Medulla oblongata (tissue), 1 donor: ENCODE results near the gene TTC38.
A peak's percentile ranks its signal among the peaks of the same experiment; 100 is the strongest.

Experiments
- DNase-seq: peaks from one replicate; pipeline ENCODE4 v3.0.0-alpha.2; 2015; ENCODE audit errors: extremely low spot score

Gene TTC38

GRCh38 chr22:46267431-46268279 is at the start of gene TTC38:
Gene TTC38, plus strand, starts transcription at chr22:46268008. Its CDS starts 32 bp downstream, at chr22:46268040.
- DNase-seq: peak; percentile 88

GRCh38 chr22:46219636-46220035 is 48.2 kb upstream of the TTC38 start:
- no peak for DNase-seq

DNA sequence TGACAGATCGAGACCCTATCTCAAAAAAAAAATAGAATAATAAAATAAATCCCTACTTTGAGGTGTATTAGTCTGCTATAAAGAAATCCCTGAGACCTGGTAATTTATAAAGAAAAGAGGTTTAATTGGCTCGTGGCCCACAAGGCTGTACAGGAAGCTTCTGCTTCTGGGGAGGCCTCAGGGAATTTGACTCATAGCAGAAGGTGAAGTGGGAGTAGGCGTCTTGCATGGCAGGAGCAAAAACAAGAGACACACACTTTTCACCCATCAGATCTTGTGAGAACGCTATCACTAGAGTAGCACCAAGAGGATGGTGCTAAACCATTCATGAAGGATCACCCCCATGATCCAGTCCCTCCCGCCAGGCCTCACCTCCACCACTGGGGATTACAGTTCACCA is 46.9 kb upstream of the TTC38 start:
- no peak for DNase-seq

DNA sequence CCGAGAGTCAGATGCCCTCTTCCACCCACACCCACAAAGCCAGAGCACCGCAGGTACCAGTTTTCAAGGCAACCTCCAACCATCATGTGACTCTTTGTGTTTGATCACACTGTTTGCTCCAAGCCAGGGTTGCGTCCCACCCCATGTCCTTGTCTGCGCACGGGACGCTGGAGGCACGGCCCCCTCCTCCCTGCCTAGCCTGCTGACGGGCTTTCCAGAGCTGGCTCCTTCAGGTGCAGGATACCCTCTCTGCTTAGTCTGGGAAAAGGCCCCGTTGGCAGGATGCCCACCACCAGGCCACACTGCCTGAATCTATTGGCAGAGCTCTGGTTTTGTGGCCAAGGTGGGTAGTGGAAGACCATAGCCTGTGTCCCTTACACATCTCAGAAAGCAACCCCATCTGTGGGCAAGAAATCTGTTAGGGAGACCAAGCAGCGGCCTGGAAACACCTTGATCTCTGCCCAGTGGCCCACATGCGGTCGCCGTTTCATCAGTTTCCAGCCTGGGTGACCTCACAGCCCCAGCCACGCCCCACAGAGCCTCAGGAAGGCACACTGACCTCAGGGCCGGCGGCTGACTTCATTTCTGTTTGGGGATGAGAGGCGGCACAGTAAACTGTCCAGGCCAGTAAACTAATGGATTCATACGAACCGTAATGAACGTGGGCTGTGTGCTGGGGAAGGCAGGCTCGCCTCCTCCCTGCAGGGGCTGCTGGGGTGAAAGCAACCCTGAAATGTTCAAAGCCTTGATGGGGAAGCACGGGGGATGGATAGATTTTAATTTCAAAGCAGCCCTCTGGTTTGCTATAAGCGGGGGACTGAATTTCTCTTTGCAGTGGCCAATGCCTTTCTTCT is 43.5 kb upstream of the TTC38 start:
- no peak for DNase-seq

- no peak for DNase-seq
Measured at GRCh38 chr22:46224898-46225290, 42.9 kb upstream of the TTC38 start.

DNA sequence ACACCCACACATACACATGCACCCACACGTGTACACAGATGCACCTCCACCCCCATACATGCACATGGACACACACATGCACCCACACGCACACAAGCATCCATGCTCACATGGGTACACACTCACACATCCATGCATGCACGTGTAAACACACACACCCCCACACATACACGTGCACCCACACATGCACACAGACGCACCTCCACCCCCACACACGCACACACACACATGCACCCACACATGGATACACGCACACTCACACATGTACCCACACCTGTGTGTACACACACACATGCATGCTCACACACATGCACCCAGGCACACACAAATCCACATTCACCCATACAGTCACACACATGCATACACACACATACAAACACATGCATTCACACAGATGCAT is 42.2 kb upstream of the TTC38 start:
- no peak for DNase-seq

DNA sequence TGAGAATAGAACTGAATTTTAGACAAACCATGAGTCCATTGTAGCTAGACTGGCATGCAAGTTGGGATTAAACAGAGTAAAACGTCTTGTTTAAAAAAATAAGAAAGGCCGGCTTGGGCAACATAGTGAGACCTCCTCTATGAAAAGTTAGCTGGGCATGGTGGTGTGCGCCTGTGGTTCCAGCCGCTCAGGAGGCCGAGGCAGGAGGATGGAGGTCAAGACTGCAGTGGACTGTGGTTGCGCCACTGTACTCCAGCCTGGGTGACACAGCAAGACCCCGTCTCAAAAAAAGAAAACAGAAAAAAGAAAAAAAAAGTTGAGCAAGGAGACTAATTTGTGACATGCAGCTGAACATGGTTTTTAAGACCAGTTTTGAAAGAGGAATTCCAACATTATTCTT is 41.2 kb upstream of the TTC38 start:
- DNase-seq: no peak

GRCh38 chr22:46229701-46230100 is 38.1 kb upstream of the TTC38 start:
- no peak for DNase-seq

GRCh38 chr22:46230262-46230901 is 37.4 kb upstream of the TTC38 start:
- no peak for DNase-seq

- peak; percentile 67 for DNase-seq
Measured at GRCh38 chr22:46233231-46233630, 34.6 kb upstream of the TTC38 start.

DNA sequence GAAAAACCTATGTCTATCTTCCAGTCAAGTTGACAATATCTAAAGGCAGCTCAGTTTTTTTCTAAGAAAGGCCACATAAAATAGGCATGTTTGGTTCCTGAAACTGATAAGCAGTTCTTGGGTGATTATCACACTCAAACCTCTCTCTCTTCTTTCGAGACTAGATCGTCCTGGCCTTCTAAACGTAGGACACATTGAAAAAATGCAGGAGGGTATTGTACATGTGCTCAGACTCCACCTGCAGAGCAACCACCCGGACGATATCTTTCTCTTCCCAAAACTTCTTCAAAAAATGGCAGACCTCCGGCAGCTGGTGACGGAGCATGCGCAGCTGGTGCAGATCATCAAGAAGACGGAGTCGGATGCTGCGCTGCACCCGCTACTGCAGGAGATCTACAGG is 32.8 kb upstream of the TTC38 start:
- no peak for DNase-seq

DNA sequence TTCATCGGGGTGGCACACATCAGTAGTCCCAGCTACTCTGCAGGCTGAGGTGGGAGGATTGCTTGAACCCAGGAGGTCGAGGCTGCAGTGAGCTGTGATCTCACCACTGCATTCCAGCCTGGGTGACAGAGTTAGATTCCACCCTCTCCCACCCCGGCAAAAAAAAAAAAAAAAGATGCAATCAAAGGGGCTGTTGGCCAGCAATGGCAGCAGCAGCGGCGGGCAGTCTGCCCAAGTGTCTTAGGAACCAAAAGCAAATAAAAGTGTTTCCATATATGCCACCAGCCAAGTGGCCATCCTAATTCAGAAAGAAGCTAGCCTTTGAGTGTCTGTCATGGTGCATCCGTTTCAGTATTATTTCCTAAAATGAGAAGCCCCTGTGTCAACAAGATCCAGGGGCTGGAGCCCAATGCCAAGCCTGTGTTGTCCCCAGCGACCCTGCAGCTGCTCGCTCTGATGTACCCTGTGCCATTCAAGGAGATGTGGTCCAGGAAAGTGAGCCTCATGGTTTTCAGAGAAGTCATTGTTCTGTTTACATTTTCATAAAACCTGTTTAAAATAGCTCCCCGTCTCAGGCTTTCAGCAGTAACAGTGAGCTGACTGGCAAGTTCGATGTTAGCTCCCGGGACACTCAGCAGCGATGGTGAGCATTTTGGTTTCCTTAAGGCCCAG is 30.2 kb upstream of the TTC38 start:
- DNase-seq: no peak

- peak; percentile 71 for DNase-seq
Measured at GRCh38 chr22:46238541-46238940, 29.3 kb upstream of the TTC38 start.

DNA sequence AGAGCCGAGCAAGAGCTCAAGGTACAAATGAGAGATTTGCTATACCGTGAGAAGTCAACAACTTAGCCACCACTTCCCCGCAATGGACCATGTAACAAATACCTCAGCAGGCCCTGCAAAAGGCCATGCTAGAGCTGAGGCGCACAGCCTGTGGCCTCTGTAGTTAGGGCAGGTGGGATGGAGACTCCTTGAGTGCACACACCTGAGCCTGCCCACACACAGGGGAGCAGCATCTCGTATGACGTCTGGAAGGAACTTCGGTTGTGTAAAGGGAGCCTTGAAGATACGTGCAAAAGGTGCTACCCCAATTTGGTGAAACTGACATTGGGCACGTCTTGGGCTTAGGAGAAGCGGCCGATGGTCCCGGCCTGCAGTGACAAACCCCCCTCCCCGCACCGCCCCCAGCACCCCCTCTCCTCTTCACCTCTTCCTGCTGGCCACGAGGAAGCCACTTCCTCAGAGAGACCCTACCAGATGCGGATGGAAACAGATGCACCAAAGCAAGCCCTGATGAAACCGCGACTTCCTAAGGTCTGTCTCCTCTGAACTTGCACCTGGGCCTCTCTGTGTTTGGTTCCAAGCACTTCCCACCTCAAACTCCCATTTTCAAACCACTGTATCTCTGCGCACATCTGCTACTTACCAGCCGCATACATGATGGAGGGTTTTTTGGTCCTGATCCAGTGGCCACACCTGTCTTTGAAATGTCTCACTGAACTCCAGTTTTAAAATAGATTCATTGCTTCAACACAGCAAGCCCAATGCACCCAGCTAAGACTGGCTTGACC is 28.4 kb upstream of the TTC38 start:
- no peak for DNase-seq

- no peak for DNase-seq
Measured at GRCh38 chr22:46240073-46240472, 27.7 kb upstream of the TTC38 start.

DNA sequence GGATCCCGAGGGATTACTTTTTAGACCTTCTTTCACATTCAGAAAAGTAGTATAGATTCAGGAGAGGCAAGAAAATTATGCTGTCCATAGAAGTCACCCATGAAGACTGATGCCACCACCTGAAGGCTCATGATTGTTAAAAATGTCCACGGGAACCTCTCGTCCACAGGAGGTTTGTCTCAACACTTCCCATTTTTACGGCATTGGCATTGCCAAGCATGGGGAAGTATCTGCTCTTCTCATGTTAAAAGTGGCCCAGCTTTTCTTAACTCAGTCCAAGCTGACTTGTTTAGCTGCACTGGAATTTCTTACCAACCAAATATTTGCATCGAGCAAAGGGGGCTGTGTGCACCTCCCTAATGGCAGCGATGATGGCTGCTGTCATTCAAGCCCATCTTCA is 27.3 kb upstream of the TTC38 start:
- peak; percentile 21 for DNase-seq

DNA sequence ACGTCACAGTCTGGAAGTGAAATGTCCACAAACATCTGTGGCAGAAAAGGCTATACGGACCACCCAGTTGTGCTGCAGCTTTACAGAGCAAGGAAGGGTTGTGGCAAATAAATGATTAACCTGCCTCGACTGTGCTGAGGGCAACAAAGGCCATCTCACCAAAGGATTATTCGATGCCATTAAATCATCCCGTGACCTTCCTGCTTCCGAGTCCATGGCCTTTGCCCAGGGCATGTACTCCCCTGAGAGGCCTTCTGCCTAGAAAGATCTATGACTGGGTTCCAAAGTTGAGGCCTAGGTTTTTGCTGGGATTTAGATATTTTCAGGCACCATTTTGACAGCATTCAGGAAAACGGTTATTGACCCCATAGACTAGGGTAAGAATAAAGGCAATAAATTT is 26.9 kb upstream of the TTC38 start:
- no peak for DNase-seq

- no peak for DNase-seq
Measured at GRCh38 chr22:46241396-46242007, 26.3 kb upstream of the TTC38 start.

- no peak for DNase-seq
Measured at GRCh38 chr22:46242076-46242475, 25.7 kb upstream of the TTC38 start.

- DNase-seq: no peak
Measured at GRCh38 chr22:46244771-46245170, 23.0 kb upstream of the TTC38 start.

- DNase-seq: peak; percentile 62
Measured at GRCh38 chr22:46245511-46245910, 22.3 kb upstream of the TTC38 start.
